Activated naive CD4-positive, alpha-beta T cell treated with anti-CD3 and anti-CD28 coated beads, Interleukin-2, amount 50 U/mL, for 72 hours (primary cell): ENCODE measurements around the gene CAPN10. TPM values are rescaled to one million over a fixed set of nuclear protein-coding genes. Genes with fewer than 3 reads are reported as not detected.

Source experiments
- ATAC-seq, 2 donors: fragments of 150-1000 bp; cut with Tn5 transposase; 2 replicates each; pipeline ENCODE4 v1.10.0; 2021; ENCODE audit warnings: mild to moderate bottlenecking in 2 of 2, moderate library complexity in 2 of 2
- DNase-seq, 2 donors: peaks; one replicate each; pipeline ENCODE4 v3.0.0; 2021 to 2022; ENCODE audit warnings: low spot score in 2 of 2
- H3K27ac Mint-ChIP-seq, 2 donors: one replicate each; pipeline ENCODE4 v1.8.0; 2022; ENCODE audit warnings: mild to moderate bottlenecking in 2 of 2, mixed read lengths in 2 of 2
- H3K36me3 Mint-ChIP-seq, 2 donors: one replicate each; pipeline ENCODE4 v1.8.0; 2022; ENCODE audit warnings: mixed read lengths in 2 of 2
- H3K9me3 Mint-ChIP-seq, 2 donors: one replicate each; pipeline ENCODE4 v1.8.0; 2022; ENCODE audit warnings: mixed read lengths in 2 of 2
- total RNA-seq, 2 donors: library from RNA; stranded (reverse); gene quantifications; one replicate each; pipeline ENCODE4 v1.2.3, GENCODE V29; 2022

CAPN10 gene
- total RNA-seq, 2 donors from 2014 or later: 28.9 to 39.0 TPM

DNA sequence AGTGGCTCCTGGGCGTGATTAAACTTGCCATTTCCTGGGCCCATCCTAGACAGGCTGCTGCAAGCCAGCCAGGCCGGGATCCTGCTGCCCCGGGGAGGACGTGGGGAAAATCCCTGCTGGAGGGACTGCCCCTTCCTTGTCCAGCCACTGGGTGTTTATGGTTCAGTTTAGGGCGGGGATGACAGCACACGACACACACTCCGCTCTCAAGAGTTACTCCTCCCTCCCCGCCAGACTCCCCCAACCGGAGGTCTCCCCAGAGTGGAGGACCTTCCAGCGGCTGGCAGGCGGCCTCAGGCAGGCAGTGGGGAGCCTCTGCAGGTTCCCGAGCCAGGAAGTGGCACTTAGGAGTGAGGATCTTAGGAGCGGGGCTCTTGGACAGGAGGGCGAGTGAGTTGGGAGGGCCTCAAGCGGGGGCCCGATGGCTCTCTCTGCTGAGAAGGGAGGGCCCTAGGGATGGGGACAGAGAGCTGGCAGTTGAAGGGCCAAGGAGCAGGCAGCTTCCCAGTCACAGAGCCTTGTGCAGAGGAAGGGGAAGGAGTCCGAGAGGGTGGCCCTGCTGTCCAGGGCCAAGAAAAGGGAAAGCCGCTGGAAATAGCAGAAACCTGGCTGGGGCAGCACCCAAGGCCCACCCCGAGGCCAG is 33.1 kb downstream of the CAPN10 start:
- Mint-ChIP-seq H3K9me3 (peaks cover 4 to 12% of the 10 kb centered on the region in 2 donors), H3K27ac (peak overlapping the region in 1 of 2 donors; percentile 73), H3K36me3 (peaks cover 0 to 14% of the 10 kb centered on the region in 2 donors)
- peak in 1 of 2 donors; percentile 32 for ATAC-seq
- no peak for DNase-seq

- Mint-ChIP-seq H3K9me3 (peaks cover 4 to 12% of the 10 kb centered on the region in 2 donors), H3K36me3 (peaks cover 0 to 14% of the 10 kb centered on the region in 2 donors), H3K27ac (peak overlapping the region in 1 of 2 donors; percentile 73)
- DNase-seq (no peak), ATAC-seq (no peak)
These were observed 33.7 kb downstream of the CAPN10 start for GRCh38 chr2:240620149-240620731.

GRCh38 chr2:240620859-240621258 is 34.3 kb downstream of the CAPN10 start:
- H3K36me3 Mint-ChIP-seq: peaks cover 0 to 14% of the 10 kb centered on the region in 2 donors
- ATAC-seq (no peak), DNase-seq (no peak)
- no peak overlapping the region for H3K27ac Mint-ChIP-seq
- peaks cover 4 to 12% of the 10 kb centered on the region in 2 donors for H3K9me3 Mint-ChIP-seq

GRCh38 chr2:240622060-240622411 is 35.5 kb downstream of the CAPN10 start:
- DNase-seq: peak in 1 of 2 donors; percentile 22
- Mint-ChIP-seq H3K27ac (peak overlapping the region in 1 of 2 donors; percentile 12), H3K9me3 (peaks cover 4 to 8% of the 10 kb centered on the region in 2 donors)

DNA sequence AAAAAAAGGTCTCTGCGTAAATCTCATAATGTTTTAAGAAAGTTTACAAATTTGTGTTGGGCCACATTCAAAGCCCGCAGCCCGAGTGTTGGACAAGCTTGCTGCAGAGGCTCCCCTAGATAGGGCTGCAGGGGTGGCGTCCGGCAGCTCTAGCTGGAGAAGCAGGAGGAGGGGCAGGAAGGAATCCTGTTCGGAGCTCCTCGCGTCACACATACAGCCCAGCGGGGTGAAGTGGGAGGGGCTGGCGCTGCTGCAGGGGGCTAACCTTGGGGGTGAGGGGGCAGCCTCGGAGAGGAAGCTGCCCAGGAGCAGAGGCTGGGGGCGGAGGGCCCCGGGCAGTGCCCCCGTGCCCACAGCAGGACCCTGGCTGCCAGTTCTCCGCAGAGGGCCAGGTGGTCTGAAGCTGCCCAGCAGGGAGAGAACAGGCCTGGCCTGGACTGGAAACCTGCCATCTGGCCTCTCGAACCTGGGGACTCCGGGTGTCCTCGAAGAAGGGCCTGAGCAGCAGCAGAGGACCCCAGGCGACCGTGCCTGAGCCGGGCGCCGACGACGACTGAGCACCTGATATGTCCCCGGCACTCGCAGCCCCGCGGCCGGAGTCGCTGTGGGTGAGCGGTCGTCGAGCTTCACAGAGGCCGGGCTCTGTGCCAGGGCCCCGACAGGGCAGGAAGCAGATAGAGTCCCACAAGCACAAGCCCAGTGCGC is 36.1 kb downstream of the CAPN10 start:
- H3K27ac Mint-ChIP-seq: peak overlapping the region in 1 of 2 donors; percentile 93
- H3K9me3 Mint-ChIP-seq: peaks cover 4 to 6% of the 10 kb centered on the region in 2 donors
- ATAC-seq (peak in 1 of 2 donors; percentile 23), DNase-seq (peak in 1 of 2 donors; percentile 65)
- H3K36me3 Mint-ChIP-seq: peaks cover 0 to 4% of the 10 kb centered on the region in 2 donors

More at GRCh38 chr2:240622060-240622411, 35.5 kb downstream of the CAPN10 start:
- no peak for ATAC-seq
- H3K36me3 Mint-ChIP-seq: peaks cover 0 to 8% of the 10 kb centered on the region in 2 donors

DNA sequence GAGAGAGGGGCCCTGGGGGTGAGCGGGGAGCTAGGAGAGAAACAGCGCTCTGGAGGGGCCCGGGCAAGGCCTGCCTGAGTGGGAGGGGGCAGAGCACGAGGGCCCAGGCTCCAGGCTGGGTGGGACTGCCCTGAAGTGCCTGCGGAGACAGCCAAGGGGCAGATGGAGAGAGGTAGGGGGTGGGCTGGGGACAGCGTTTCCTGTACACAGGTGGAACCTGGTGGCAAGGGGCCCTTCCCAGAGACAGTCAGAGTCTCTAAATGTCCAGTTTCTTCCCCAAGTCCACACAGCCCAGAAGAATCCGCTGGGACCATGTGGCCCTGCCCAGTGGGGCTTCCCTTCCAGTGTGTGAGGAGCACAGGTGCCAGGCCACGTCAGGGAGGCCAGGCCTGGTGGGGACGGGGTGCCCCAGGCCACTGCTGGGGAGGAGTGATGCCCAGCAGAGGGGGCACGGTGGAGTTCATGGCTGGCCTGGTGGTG is 37.0 kb downstream of the CAPN10 start:
- DNase-seq: no peak
- H3K9me3 Mint-ChIP-seq: no peaks in the 10 kb centered on the region
- ATAC-seq: no peak
- H3K27ac Mint-ChIP-seq: no peak overlapping the region
- no peaks in the 10 kb centered on the region for H3K36me3 Mint-ChIP-seq

DNA sequence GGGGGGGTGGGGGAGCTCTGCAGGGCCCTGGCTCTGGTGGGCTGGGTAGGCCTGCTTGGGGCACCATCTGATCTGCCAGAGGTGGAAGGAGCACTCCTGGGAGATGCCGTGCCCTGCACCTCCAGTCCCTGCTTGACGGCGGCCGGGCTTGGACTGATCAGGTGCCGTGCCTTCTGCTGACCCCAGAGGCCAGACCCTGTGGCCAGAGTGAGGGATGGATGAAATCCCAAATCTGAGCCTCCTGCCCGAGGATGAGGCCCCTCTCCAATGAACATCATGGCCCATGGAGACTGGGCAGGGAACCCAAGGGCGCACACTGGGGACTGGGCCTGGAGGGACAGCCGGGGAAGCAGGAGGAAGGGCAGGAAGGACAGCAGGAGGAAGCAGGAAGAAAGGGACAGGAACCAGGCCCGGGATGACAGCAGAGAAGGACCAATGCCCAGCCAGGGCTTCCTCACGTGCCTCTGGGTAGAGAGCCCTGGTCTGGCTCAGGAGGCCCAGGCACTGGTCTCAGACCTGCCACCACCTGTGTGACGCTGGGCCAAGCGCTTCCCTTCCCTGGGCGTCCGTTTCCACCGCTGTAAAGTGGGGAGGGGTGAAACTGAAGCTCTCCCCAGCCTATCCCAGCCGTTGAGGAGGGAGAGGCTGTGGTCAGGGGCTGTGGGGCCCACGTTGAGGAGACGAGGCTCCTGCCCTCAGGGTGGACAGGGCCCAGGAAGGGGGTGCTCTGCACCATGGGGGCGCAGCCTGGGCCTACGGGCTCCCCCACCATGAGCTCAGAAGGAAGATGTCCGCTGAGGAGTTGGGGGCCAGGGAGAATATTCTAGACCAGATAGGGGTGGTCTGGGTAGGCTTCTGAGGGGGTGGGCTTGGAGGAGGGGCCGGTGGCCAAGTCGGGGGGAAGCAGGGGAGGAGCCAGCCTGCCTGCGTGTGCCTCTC is 37.7 kb downstream of the CAPN10 start:
- Mint-ChIP-seq H3K36me3 (no peaks in the 10 kb centered on the region), H3K9me3 (no peaks in the 10 kb centered on the region), H3K27ac (peak overlapping the region in 1 of 2 donors; percentile 53)
- peak in 1 of 2 donors; percentile 1 for ATAC-seq
- DNase-seq: no peak

- Mint-ChIP-seq H3K9me3 (no peaks in the 10 kb centered on the region), H3K36me3 (no peaks in the 10 kb centered on the region), H3K27ac (peak within 1 kb of the TSS; percentile 53 to 55)
- DNase-seq (peak in 1 of 2 donors; percentile 67), ATAC-seq (peak; percentile 62 to 74)
These were observed 38.6 kb downstream of the CAPN10 start, which contains the start of gene GPR35 for GRCh38 chr2:240624950-240625621. Gene GPR35 (plus strand): TSS chr2:240625480. CDS start chr2:240629953, 4,473 bp downstream.

GRCh38 chr2:240626531-240627300 is 40.2 kb downstream of the CAPN10 start:
- DNase-seq (peak in 1 of 2 donors; percentile 28), ATAC-seq (no peak)
- Mint-ChIP-seq H3K9me3 (no peaks in the 10 kb centered on the region), H3K36me3 (no peaks in the 10 kb centered on the region), H3K27ac (peak overlapping the region; percentile 35 to 55)

DNA sequence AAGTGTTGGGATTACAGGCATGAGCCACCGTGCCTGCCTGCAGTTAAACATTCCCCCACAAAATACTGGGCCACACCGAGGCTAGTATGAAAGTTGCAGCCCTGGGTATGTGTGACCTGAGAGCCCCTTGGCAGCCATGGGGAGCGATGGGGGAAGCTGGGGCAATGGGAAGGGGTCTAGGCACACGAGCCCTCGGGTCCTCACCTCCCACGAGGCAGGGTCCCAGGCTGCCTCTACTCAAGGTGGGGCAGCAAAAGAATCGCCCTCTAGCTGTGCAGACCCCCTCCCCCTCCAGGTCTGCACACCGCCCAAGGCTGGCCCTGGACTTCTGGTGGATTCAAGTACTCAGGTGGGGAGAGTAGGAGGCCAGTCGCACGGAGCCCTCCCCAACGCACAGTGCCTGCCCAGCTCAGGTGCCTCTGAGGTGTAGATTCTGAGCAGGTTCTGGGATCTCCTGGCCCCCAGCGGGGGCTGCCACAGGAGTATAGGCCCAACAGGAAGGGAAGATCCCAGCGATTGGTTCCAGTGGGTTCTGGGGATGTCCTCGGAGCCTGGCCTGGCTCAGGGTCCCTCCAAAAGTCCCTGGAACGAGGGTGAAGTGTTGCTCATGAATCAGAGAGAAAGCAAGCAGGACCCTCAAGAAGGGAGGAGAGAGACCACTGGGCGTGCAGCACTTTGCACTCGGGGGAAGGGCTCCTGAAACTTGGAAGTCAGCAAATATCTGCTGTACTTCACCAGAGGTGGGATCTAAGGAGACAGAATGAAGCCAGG is 41.4 kb downstream of the CAPN10 start:
- Mint-ChIP-seq H3K36me3 (peaks cover 0 to 2% of the 10 kb centered on the region in 2 donors), H3K9me3 (peaks cover 0 to 2% of the 10 kb centered on the region in 2 donors), H3K27ac (peak overlapping the region; percentile 59 to 81)
- ATAC-seq: no peak
- peak in 1 of 2 donors; percentile 38 for DNase-seq

GRCh38 chr2:240628507-240628807 is 41.9 kb downstream of the CAPN10 start:
- ATAC-seq (no peak), DNase-seq (peak in 1 of 2 donors; percentile 28)
- H3K9me3 Mint-ChIP-seq: peaks cover 0 to 8% of the 10 kb centered on the region in 2 donors
- peaks cover 0 to 7% of the 10 kb centered on the region in 2 donors for H3K36me3 Mint-ChIP-seq
- peak overlapping the region in 1 of 2 donors; percentile 59 for H3K27ac Mint-ChIP-seq

DNA sequence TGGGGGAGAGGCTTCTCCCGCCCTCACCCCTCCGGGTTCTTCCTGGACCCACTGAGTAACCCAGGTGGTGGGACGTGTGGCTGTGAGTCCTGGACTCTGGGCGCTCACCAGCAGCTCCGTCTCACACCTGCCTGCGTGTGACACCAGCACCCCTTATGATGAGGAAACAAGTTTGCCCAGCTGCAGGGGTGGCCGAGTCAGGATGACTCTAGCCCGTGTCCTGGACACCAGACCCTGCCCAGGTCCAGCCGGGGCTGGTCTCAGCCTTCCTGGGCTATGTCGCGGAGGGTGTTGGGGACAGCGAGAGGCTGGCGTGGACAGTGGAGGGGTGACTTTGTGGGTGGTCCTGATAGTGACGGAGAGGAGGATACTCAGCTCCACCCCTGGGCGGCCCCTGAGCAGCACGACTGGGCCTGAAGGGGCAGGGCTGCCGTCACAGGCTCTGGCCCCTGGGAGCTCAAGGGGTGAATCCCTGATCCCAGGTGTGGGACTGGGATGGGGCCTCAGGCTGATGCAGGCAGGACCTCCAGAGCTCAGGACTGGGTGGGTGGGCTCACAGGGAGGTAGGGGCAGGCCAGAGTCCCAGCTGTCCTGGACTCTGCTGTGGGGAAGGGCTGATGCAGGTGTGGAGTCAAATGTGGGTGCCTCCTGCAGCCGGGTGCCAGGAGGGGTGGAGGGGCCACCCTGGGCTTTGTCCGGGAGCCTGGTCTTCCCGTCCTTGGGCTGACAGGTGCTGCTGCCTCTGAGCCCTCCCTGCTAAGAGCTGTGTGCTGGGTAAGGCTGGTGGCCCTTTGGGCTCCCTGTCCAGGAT is 42.5 kb downstream of the CAPN10 start:
- ATAC-seq (no peak), DNase-seq (peak in 1 of 2 donors; percentile 47)
- Mint-ChIP-seq H3K36me3 (peaks cover 0 to 12% of the 10 kb centered on the region in 2 donors), H3K9me3 (peaks cover 0 to 10% of the 10 kb centered on the region in 2 donors), H3K27ac (peak overlapping the region in 1 of 2 donors; percentile 59)

- ATAC-seq: no peak
- peaks cover 0 to 14% of the 10 kb centered on the region in 2 donors for H3K9me3 Mint-ChIP-seq
These were observed 43.1 kb downstream of the CAPN10 start for GRCh38 chr2:240629619-240629967.

More at GRCh38 chr2:240629619-240629967, 43.1 kb downstream of the CAPN10 start:
- H3K27ac Mint-ChIP-seq: no peak overlapping the region
- H3K36me3 Mint-ChIP-seq: peaks cover 0 to 18% of the 10 kb centered on the region in 2 donors
- no peak for DNase-seq
